GM12874 (cell line): ENCODE results near the gene SEC23B.

Source experiments
- CTCF ChIP-seq: IDR thresholded peaks from 2 replicates; pipeline ENCODE4 v1.5.1; 2011; ENCODE audit warnings: low read depth, mild to moderate bottlenecking, control low read depth, low read length, moderate library complexity; ENCODE audit not compliant: insufficient read depth

The SEC23B gene

GRCh38 chr20:18481596-18481995, 26.1 kb upstream of the SEC23B start:
- no peak for TF ChIP-seq CTCF

DNA sequence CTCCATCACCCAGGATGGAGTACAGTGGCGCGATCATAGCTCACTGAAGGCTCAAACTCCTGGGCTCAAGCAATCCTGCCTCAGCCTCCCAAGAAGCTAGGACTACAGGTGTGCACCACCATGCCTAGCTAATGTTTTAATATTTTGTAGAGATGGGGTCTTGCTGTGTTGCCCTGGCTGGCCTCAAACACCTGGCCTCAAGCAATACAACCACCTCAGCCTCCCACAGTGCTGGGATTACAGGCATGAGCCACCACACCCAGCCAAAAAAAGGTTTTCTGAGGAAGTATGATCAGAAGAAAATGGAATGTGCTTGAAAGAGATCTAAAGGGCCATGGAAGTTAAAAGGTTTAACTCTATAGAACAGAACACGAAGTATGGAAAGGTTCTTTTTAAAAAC, 19.4 kb upstream of the SEC23B start:
- no peak for TF ChIP-seq CTCF

DNA sequence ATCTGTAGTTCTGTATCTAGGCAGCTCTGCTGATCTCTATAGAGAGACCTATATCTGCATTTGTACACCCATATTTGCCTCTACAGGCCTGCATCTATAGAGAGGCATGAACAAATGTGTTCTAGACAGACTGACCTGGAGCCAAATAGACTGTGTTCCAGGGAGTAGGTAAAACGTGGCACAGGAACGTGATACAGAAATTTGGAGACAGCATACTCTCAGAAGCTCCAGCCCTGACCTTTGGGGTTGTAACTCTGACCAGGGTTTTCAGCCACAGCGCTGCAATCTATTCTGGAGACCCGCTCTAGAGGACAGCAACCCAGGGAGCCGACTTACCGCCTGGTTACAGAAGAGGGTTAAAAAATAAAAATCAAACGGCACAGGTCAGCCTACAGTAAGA, 11.7 kb upstream of the SEC23B start:
- no peak for TF ChIP-seq CTCF

- no peak for TF ChIP-seq CTCF
Observed at GRCh38 chr20:18496740-18497592, 10.8 kb upstream of the SEC23B start, which contains the start of gene RBBP9. Gene RBBP9 (minus strand): TSS chr20:18497225. CDS start chr20:18497167, 58 bp downstream.

GRCh38 chr20:18497603-18498002, 10.1 kb upstream of the SEC23B start:
- TF ChIP-seq CTCF, result no peak

DNA sequence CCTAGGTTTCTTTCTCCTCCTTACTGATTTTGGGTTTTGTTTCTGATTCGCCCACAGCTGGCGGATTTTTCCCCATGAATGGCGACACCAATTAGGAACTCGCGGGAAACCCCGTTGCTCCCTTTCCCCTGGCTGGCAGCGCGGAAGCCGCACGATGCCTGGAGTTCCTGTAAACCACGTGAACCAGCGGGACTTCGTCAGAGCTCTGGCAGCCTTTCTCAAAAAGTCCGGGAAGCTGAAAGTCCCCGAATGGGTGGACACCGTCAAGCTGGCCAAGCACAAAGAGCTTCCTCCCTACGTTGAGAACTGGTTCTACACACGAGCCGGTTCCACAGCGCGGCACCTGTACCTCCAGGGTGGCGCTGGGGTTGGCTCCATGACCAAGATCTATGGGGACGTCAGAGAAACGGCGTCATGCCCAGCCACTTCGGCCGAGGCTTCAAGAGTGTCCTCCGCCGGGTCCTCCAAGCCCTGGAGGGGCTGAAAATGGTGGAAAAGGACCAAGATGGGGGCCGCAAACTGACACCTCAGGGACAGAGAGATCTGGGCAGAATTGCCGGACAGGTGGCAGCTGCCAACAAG, 3.2 kb upstream of the SEC23B start:
- TF ChIP-seq CTCF, result no peak

DNA sequence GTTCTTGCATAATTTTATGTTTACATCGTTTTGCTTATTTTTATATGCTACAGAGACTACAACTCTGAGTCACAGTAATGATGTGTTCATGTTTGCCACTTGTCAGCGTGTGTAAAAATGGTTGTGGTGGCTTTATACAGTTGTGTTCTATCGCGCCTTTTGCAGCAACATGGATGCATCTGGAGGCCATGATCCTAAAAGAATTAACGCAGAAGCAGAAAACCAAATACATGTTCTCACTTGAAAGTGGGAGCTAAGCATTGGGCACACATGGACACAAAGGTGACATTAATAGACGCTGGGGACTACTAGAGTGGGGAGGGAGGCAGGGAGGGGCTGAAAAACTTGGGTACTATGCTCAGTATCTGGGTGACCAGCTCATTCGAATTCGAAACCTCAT, 996 bp upstream of the SEC23B start:
- no peak for TF ChIP-seq CTCF
